Activated B cell treated with CpG ODN at 0.5 μM for 24 hours (primary cell): Measurements from ENCODE around the gene MTF1. TPM values are rescaled to one million over a fixed set of nuclear protein-coding genes. Genes with fewer than 3 reads are reported as not detected.

ENCODE experiments used
- ATAC-seq: fragments of 200-7000 bp; cut with Tn5 transposase; one replicate; pipeline ENCODE4 v1.10.0; 2021; ENCODE audit warnings: low read depth, mild to moderate bottlenecking, moderate library complexity
- CTCF ChIA-PET: fragments of 350-600 bp; sonication (Branson Sonifier 250); formaldehyde crosslinking; loops from one replicate; lab custom pipeline; 2021; ENCODE audit warnings: antibody characterized with exemption; lab: Charles Lee
- POLR2A ChIA-PET: fragments of 350-600 bp; sonication (Branson Sonifier 250); formaldehyde crosslinking; loops from one replicate; lab custom pipeline; 2021; ENCODE audit warnings: antibody characterized with exemption; lab: Charles Lee
- DNase-seq: peaks from one replicate; pipeline ENCODE4 v3.0.0; 2022
- H3K27ac Mint-ChIP-seq: one replicate; pipeline ENCODE4 v1.8.0; 2020; ENCODE audit warnings: mixed read lengths
- H3K27me3 Mint-ChIP-seq: one replicate; pipeline ENCODE4 v1.8.0; 2021; ENCODE audit warnings: mixed read lengths
- H3K36me3 Mint-ChIP-seq: one replicate; pipeline ENCODE4 v1.8.0; 2021; ENCODE audit warnings: low read depth, mixed read lengths
- H3K4me1 Mint-ChIP-seq: one replicate; pipeline ENCODE4 v1.8.0; 2021; ENCODE audit warnings: mixed read lengths
- H3K4me3 Mint-ChIP-seq: one replicate; pipeline ENCODE4 v1.8.0; 2020; ENCODE audit warnings: mild to moderate bottlenecking, mixed read lengths
- H3K9me3 Mint-ChIP-seq: one replicate; pipeline ENCODE4 v1.8.0; 2020; ENCODE audit warnings: mixed read lengths
- intact Hi-C: fragments of 100-400 bp; cut with micrococcal nuclease; formaldehyde crosslinking; loops from one replicate; pipeline ENCODE4 v1.15.1; 2024
- total RNA-seq: library from RNA; stranded (reverse); gene quantifications from 2 replicates; pipeline ENCODE4 v1.2.3, GENCODE V29; 2022
- TF ChIP-seq, protein P1 (sequence below): fragments of 200-600 bp; IDR thresholded peaks from one replicate; pipeline ENCODE4 v1.8.0; 2022; ENCODE audit warnings: antibody characterized with exemption, mild to moderate bottlenecking

The MTF1 gene
- total RNA-seq, 1 donor from 2014 or later = 36.2 TPM

DNA sequence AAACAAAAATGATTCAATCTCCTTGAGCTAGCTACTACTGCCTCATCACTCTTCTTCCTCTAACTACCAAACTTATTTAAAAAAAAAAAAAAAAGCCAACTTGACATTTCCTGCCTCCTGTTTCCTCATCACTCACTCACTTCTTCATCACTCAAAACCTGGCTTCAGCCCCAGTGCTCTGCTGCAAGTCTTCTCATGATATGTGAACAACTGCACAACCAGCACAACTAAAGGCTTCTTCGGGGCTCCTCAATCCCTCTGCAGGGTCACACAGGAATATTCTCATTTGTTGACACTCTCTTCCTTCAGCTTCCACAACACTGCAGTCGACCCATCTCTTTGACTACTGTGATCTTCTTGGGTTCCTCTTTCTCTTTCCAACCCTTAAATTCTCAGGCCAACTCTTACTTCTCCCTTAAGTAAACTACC is 7.6 kb downstream of the MTF1 start:
- peaks cover 31% of the 10 kb centered on the region for H3K36me3 Mint-ChIP-seq
- ATAC-seq (peak; percentile 67), DNase-seq (no peak)
- no peaks in the 10 kb centered on the region for H3K27me3 Mint-ChIP-seq
- peaks cover 36% of the 10 kb centered on the region for H3K4me1 Mint-ChIP-seq
- ChIA-PET POLR2A (interaction anchor here (0.6 to 1.6 kb wide), 4 partner anchors 8 to 201 kb away, joined by 3 to 8 read pairs (median 6); partner anchors contain the start of genes INPP5B and MTF1), CTCF (interaction anchor here (2.4 kb wide), 1 partner anchor 8 kb away, joined by 10 read pairs; the partner anchor contains the start of gene MTF1)
- H3K4me3 Mint-ChIP-seq = no peak overlapping the region
- intact Hi-C loops = no loop called here
- no peaks in the 10 kb centered on the region for H3K9me3 Mint-ChIP-seq
- H3K27ac Mint-ChIP-seq = no peak overlapping the region
- TF ChIP-seq, protein P1, sequence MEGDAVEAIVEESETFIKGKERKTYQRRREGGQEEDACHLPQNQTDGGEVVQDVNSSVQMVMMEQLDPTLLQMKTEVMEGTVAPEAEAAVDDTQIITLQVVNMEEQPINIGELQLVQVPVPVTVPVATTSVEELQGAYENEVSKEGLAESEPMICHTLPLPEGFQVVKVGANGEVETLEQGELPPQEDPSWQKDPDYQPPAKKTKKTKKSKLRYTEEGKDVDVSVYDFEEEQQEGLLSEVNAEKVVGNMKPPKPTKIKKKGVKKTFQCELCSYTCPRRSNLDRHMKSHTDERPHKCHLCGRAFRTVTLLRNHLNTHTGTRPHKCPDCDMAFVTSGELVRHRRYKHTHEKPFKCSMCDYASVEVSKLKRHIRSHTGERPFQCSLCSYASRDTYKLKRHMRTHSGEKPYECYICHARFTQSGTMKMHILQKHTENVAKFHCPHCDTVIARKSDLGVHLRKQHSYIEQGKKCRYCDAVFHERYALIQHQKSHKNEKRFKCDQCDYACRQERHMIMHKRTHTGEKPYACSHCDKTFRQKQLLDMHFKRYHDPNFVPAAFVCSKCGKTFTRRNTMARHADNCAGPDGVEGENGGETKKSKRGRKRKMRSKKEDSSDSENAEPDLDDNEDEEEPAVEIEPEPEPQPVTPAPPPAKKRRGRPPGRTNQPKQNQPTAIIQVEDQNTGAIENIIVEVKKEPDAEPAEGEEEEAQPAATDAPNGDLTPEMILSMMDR = no peak

DNA sequence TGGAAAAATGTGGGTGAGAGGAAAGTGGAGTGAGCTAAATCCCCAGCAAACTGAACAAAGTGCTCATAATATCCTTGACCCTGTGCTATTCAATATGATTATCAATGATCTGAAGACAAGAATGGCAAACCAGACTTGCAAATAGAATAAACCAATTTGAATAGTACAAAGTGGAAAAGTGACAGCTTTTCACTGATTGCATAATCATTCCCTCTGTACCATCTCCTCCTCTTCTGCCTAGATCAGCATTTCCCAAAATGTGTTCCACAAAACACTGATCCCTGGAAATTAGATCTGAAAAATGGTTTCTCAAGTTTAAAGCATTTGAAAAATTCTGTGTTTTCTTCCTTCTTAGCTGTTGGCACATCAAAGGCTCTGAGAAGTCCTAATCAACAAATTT is 8.1 kb downstream of the MTF1 start:
- intact Hi-C loops = no loop called here
- Mint-ChIP-seq H3K36me3 (peaks cover 34% of the 10 kb centered on the region), H3K27ac (no peak overlapping the region), H3K4me3 (no peak overlapping the region), H3K27me3 (no peaks in the 10 kb centered on the region), H3K4me1 (peaks cover 39% of the 10 kb centered on the region), H3K9me3 (no peaks in the 10 kb centered on the region)
- POLR2A ChIA-PET = interaction anchor here (0.7 to 1.6 kb wide), 3 partner anchors 9 to 202 kb away, joined by 3 to 8 read pairs (median 8); partner anchors contain the start of genes INPP5B and MTF1
- CTCF ChIA-PET = interaction anchor here (2.4 kb wide), 1 partner anchor 9 kb away, joined by 10 read pairs; the partner anchor contains the start of gene MTF1
- ATAC-seq (no peak), DNase-seq (no peak)
- TF ChIP-seq, protein P1 = no peak

DNA sequence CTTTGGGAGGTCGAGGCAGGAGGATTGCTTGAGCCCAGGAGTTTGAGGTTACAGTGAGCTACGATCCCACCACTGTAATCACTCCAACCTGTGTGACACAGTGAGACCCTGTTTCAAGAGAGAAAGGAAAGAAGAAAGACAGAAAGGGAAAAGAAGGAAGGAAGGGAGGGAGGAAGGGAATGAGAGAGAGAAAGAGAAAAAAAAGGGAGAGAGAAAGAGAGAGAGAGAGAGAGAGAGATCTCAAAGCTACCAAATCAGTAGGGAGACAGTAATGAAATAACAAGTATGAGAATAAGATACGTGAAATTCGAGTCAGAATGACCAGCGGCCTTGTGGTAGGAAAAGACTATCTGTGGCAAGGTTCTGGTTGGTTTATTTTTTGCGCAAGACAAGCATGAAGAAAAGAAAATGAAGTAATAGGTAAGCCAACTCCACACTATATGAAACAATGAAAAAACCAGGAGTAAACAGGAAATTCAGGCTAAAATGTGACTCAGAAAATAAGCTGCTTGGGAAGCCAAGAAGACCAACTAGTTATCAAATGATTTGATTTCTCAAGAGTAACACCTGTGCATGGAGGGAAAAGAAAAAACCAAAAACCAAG is 8.9 kb downstream of the MTF1 start:
- DNase-seq (no peak), ATAC-seq (no peak)
- Mint-ChIP-seq H3K27me3 (no peaks in the 10 kb centered on the region), H3K4me3 (no peak overlapping the region), H3K36me3 (peaks cover 37% of the 10 kb centered on the region), H3K27ac (no peak overlapping the region), H3K9me3 (no peaks in the 10 kb centered on the region), H3K4me1 (peaks cover 47% of the 10 kb centered on the region)
- intact Hi-C loops = no loop called here
- ChIA-PET POLR2A (interaction anchor here (0.6 to 1.6 kb wide), 4 partner anchors 9 to 336 kb away, joined by 3 to 8 read pairs (median 4); partner anchors contain the start of gene MTF1), CTCF (interaction anchor here (2.4 kb wide), 1 partner anchor 10 kb away, joined by 10 read pairs; the partner anchor contains the start of gene MTF1)
- TF ChIP-seq, protein P1 = no peak

DNA sequence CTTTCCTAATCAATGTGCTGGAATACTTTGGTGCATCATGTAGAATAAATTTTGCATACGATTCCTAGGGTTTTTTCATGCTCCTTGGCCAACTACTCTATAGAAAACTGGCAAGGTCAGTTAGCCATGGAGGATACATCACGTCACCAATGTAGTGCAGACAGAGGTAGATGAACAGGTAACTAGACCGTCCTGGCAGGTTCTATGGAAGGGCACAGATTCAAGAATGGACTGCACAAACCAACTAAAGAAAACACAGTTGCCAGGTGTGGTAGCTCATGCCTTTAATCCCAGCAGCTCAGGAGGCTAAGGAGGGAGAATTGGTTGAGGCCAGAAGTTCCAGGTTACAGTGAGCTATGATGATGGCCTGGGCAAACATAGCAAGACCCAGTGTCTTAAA is 9.9 kb downstream of the MTF1 start:
- H3K9me3 Mint-ChIP-seq = no peaks in the 10 kb centered on the region
- peaks cover 45% of the 10 kb centered on the region for H3K4me1 Mint-ChIP-seq
- DNase-seq (no peak), ATAC-seq (no peak)
- peaks cover 38% of the 10 kb centered on the region for H3K36me3 Mint-ChIP-seq
- ChIA-PET CTCF (no interaction called here), POLR2A (interaction anchor here (0.8 kb wide), 1 partner anchor 10 kb away, joined by 3 read pairs; the partner anchor contains the start of gene MTF1)
- no peak overlapping the region for H3K27ac Mint-ChIP-seq
- intact Hi-C loops = no loop called here
- no peaks in the 10 kb centered on the region for H3K27me3 Mint-ChIP-seq
- no peak overlapping the region for H3K4me3 Mint-ChIP-seq
- TF ChIP-seq, protein P1 = no peak
